K562 (cell line): ENCODE measurements around the gene FOXJ3. TPM values are rescaled to one million over a fixed set of nuclear protein-coding genes. Genes with fewer than 3 reads are reported as not detected.

Source experiments
- ATAC-seq: fragments of 200-7000 bp; cut with Tn5 transposase; 3 replicates; pipeline ENCODE4 v1.9.1; 2020; ENCODE audit warnings: moderate library complexity
- BruUV-seq: library from RNA; stranded (reverse); fragments of 400-500 nt; replicated peaks from 2 replicates; lab custom pipeline; 2021; lab: Mats Ljungman, UMichigan
- CTCF ChIA-PET: fragments of 300-600 bp; formaldehyde crosslinking; extraction: SDS; loops from one replicate; lab custom pipeline; 2021; ENCODE audit warnings: low intra/inter-chr PET ratio; lab: Yijun Ruan, JAX
- POLR2A ChIA-PET: fragments of 300-600, 350-650 bp; sonication (Branson Sonifier 250); formaldehyde crosslinking; extraction: SDS; loops from one replicate; lab custom pipeline; 2021; ENCODE audit warnings: antibody characterized with exemption, inconsistent platforms; lab: Yijun Ruan, JAX
- DNase-seq, 4 experiments: peaks; one replicate each; pipeline versions ENCODE4 v3.0.0 to v3.0.0-alpha.2; 2011 to 2018; ENCODE audit warnings: low spot score in 3 of 4, mixed read lengths in 3 of 4; ENCODE audit errors: extremely low read depth in 1 of 4
- FAIRE-seq: peaks from 2 replicates; lab custom pipeline; 2011; peaks lifted over from hg19 to GRCh38; lab: Jason Lieb, UNC
- H2AFZ ChIP-seq: 2 replicates; pipeline ENCODE4 v1.6.0; 2011; ENCODE audit warnings: low read depth, low read length, control low read depth, inconsistent platforms
- H3K27ac ChIP-seq: fragments of 200-600 bp; 3 replicates; pipeline ENCODE4 v1.8.0; 2011; ENCODE audit warnings: low read depth, mild to moderate bottlenecking, control low read depth, inconsistent platforms, low read length, moderate library complexity, mixed read lengths; ENCODE audit errors: extremely low read depth
- H3K27me3 ChIP-seq, 2 experiments: fragments of 300-600 bp in 1 of 2; 2 replicates in 1 of 2; 3 replicates in 1 of 2; pipeline versions ENCODE4 v1.6.0 to v1.8.0; 2011; ENCODE audit warnings: inconsistent platforms in 2 of 2, low read length in 2 of 2, mild to moderate bottlenecking in 1 of 2, mixed read lengths in 1 of 2, moderate library complexity in 1 of 2; ENCODE audit not compliant: control insufficient read depth in 2 of 2, insufficient read depth in 2 of 2
- H3K36me3 ChIP-seq: fragments of 300-600 bp; 3 replicates; pipeline ENCODE4 v1.8.0; 2011; ENCODE audit warnings: mild to moderate bottlenecking, low read length, inconsistent platforms; ENCODE audit not compliant: control insufficient read depth, insufficient read depth
- H3K4me1 ChIP-seq, 2 experiments: fragments of 200-600 bp in 1 of 2; replicated peaks in 1 of 2; 2 replicates in 1 of 2; 3 replicates in 1 of 2; pipeline versions ENCODE4 v1.5.1 to v1.8.0; 2011; ENCODE audit warnings: inconsistent platforms in 2 of 2, low read length in 2 of 2, mild to moderate bottlenecking in 1 of 2, mixed read lengths in 1 of 2, moderate library complexity in 1 of 2; ENCODE audit not compliant: control insufficient read depth in 2 of 2, insufficient read depth in 2 of 2
- H3K4me2 ChIP-seq: 2 replicates; pipeline ENCODE4 v1.6.1; 2011; ENCODE audit warnings: low read length, control low read depth, inconsistent platforms, mixed read lengths; ENCODE audit not compliant: insufficient read depth
- H3K4me3 ChIP-seq: fragments of 200-600 bp; sonication (generic), shearing (Covaris generic); 2 replicates; pipeline ENCODE4 v1.5.1; 2016; ENCODE audit warnings: control low read depth, inconsistent platforms
- H3K79me2 ChIP-seq: fragments of 200-600 bp; 3 replicates; pipeline ENCODE4 v1.8.0; 2011; ENCODE audit warnings: low read length, inconsistent platforms; ENCODE audit not compliant: control insufficient read depth, insufficient read depth
- H3K9ac ChIP-seq, 2 experiments: 2 replicates each; pipeline versions ENCODE4 v1.6.0 to v1.6.1; 2011; ENCODE audit warnings: low read depth in 2 of 2, low read length in 2 of 2, control low read depth in 1 of 2, inconsistent platforms in 1 of 2, mild to moderate bottlenecking in 1 of 2, mixed read lengths in 1 of 2; ENCODE audit not compliant: insufficient read depth in 1 of 2
- H3K9me1 ChIP-seq: one replicate; pipeline ENCODE4 v1.6.0; 2011; ENCODE audit warnings: inconsistent platforms, mild to moderate bottlenecking, low read length, moderate library complexity; ENCODE audit not compliant: control insufficient read depth, insufficient read depth
- H3K9me3 ChIP-seq: replicated peaks from 2 replicates; pipeline ENCODE4 v1.5.1; 2011; ENCODE audit warnings: low read depth, low read length, inconsistent platforms; ENCODE audit not compliant: control insufficient read depth, insufficient read depth
- H4K20me1 ChIP-seq: replicated peaks from 2 replicates; pipeline ENCODE4 v1.6.1; 2011; ENCODE audit warnings: low read length, inconsistent platforms, mixed read lengths; ENCODE audit not compliant: control insufficient read depth, insufficient read depth
- BHLHE40 ChIP-seq: IDR thresholded peaks from 2 replicates; pipeline ENCODE4 v1.6.1; 2011; ENCODE audit warnings: low read length, improper control_type of control experiment
- CEBPZ ChIP-seq: fragments of 150-350 bp; IDR thresholded peaks from 2 replicates; pipeline ENCODE4 v1.6.1; 2014; ENCODE audit warnings: low read depth, mild to moderate bottlenecking, low read length, borderline replicate concordance
- HLTF ChIP-seq: fragments of 450-650 bp; IDR thresholded peaks from 2 replicates; pipeline ENCODE4 v1.6.1; 2016
- HMBOX1 ChIP-seq: sonication (generic); IDR thresholded peaks from 2 replicates; pipeline ENCODE4 v1.6.1; 2016
- HNRNPLL ChIP-seq: fragments of 200-400 bp; formaldehyde crosslinking; IDR thresholded peaks from 2 replicates; pipeline ENCODE4 v1.6.1; 2017; ENCODE audit warnings: low read length, low read depth, mild to moderate bottlenecking; ENCODE audit not compliant: poor library complexity, severe bottlenecking
- L3MBTL2 ChIP-seq: fragments of 450-650 bp; IDR thresholded peaks from 2 replicates; pipeline ENCODE4 v1.6.1; 2016; ENCODE audit warnings: mild to moderate bottlenecking, moderate library complexity
- PATZ1 ChIP-seq: fragments of 250-450 bp; sonication (Bioruptor Pico); IDR thresholded peaks from 2 replicates; pipeline ENCODE4 v1.5.0; 2020; ENCODE audit warnings: mild to moderate bottlenecking, borderline replicate concordance
- POU5F1 ChIP-seq: fragments of 150-350 bp; IDR thresholded peaks from 2 replicates; pipeline ENCODE4 v1.6.1; 2014; ENCODE audit warnings: borderline replicate concordance, low read length, low read depth, mild to moderate bottlenecking; ENCODE audit not compliant: partially characterized antibody
- RBM14 ChIP-seq: fragments of 200-400 bp; formaldehyde crosslinking; IDR thresholded peaks from 2 replicates; pipeline ENCODE4 v1.6.1; 2018; ENCODE audit warnings: low read depth, mild to moderate bottlenecking, low read length, moderate library complexity, borderline replicate concordance; ENCODE audit not compliant: insufficient read depth
- SMAD3 ChIP-seq: fragments of 450-650 bp; formaldehyde crosslinking; conservative IDR thresholded peaks from 2 replicates; pipeline ENCODE4 v1.4.0; 2020; ENCODE audit warnings: mild to moderate bottlenecking
- SNAPC5 ChIP-seq: fragments of 250-450 bp; sonication (Bioruptor Pico); IDR thresholded peaks from 2 replicates; pipeline ENCODE4 v1.8.0; 2021; ENCODE audit warnings: moderate library complexity, mild to moderate bottlenecking, inconsistent platforms
- ZNF280A ChIP-seq: fragments of 450-650 bp; IDR thresholded peaks from 2 replicates; pipeline ENCODE4 v1.6.1; 2018; ENCODE audit warnings: mild to moderate bottlenecking, low read depth; ENCODE audit not compliant: partially characterized antibody
- ZNF324 ChIP-seq: fragments of 250-450 bp; sonication (Bioruptor Pico); IDR thresholded peaks from 2 replicates; pipeline ENCODE4 v1.4.0; 2020; ENCODE audit warnings: mild to moderate bottlenecking
- WGBS: fragments of 100-300 bp; shearing (Covaris generic); methylation state at CpG from one replicate; pipeline ENCODE4 v1.1.6; 2016; ENCODE audit warnings: low coverage, mixed read lengths; ENCODE audit not compliant: insufficient coverage; ENCODE audit errors: missing lambda C conversion rate; 5-methylcytosine and 5-hydroxymethylcytosine counted together
- in situ Hi-C: fragments of 300-500 bp; cut with MboI; formaldehyde crosslinking; loops from 4 replicates; pipeline ENCODE4 v1.15.0; 2018; ENCODE audit warnings: inconsistent platforms, mixed read lengths
- intact Hi-C: fragments of 100-400 bp; cut with micrococcal nuclease; formaldehyde crosslinking; loops from 2 replicates; pipeline ENCODE4 v1.14.2; 2022
- polyA plus RNA-seq, 8 experiments: library from polyadenylated mRNA; depleted of rRNA in 4 of 8; stranded (reverse) in 5 of 8; unstranded in 3 of 8; fragments of >200 nt; fragmentation: Nextera tagmentation in 2 of 8; fragmentation: Illumina TruSeq in 1 of 8; extraction: Ambion mirVana in 2 of 8; extraction: Trizol in 1 of 8; gene quantifications; 2 replicates each; pipeline versions ENCODE4 v1.2.1 to v1.2.3, GENCODE V29; 2011 to 2014; ENCODE audit warnings: inconsistent platforms in 1 of 8, missing spikeins in 1 of 8
- total RNA-seq, 7 experiments: library from RNA; depleted of rRNA in 6 of 7; stranded (reverse); fragments of >200 nt in 6 of 7; fragmentation: Illumina TruSeq in 2 of 7; extraction: Trizol in 2 of 7; gene quantifications; 2 replicates each; pipeline versions ENCODE4 v1.2.1 to v1.2.3, GENCODE V29; 2011 to 2021; ENCODE audit warnings: low replicate concordance in 1 of 7

The FOXJ3 gene
- total and polyA plus RNA-seq, 9 of the 15 experiments (the other 6 are each of a cell fraction or from before 2014, with no cell fraction given): 8.7 to 35.3 (median 23.4) TPM

GRCh38 chr1:42264511-42265190 lies 70.4 kb downstream of the FOXJ3 start:
- intact Hi-C loops (no loop called here), in situ Hi-C loops (no loop called here)
- CTCF ChIA-PET: no interaction called here
- POLR2A ChIA-PET: interaction anchor here (1.1 to 1.9 kb wide), 3 partner anchors 9 to 30 kb away, joined by 3 to 10 read pairs (median 6); no protein-coding TSS in a partner anchor
- Histone ChIP-seq H3K9me3 (no peaks in the 10 kb centered on the region), H3K27me3 (no peaks in the 10 kb centered on the region), H3K4me3 (no peak overlapping the region), H3K79me2 (peaks cover 80% of the 10 kb centered on the region), H3K36me3 (peaks cover 34% of the 10 kb centered on the region), H3K9me1 (no peaks in the 10 kb centered on the region), H3K4me2 (no peak overlapping the region), H4K20me1 (peaks cover 8% of the 10 kb centered on the region; the same call in 1 of the 2 replicates), H3K27ac (no peak overlapping the region), H3K9ac (no peak overlapping the region), H3K4me1 (peaks cover 2 to 19% of the 10 kb centered on the region in 2 experiments), H2AFZ (no peak overlapping the region)
- no TSS peak for BruUV-seq
- DNase-seq (peak in 1 of 4 experiments; percentile 16), FAIRE-seq (no peak), ATAC-seq (peak; percentile 58)
- WGBS: 43% methylated on average over 4 of the region's 4 CpGs
- no peak for TF ChIP-seq ZNF280A
- TF ChIP-seq SMAD3 (CRISPR knock-in tag): no peak
- TF ChIP-seq RBM14: no peak
- no peak for TF ChIP-seq PATZ1 (CRISPR knock-in tag)
- 0 out of 2 replicates have a peak, but pooled peaks have one; percentile 29 for TF ChIP-seq BHLHE40
- TF ChIP-seq CEBPZ: no peak
- no peak for TF ChIP-seq POU5F1
- TF ChIP-seq HLTF: no peak
- no peak for TF ChIP-seq ZNF324 (CRISPR knock-in tag)
- no peak for TF ChIP-seq SNAPC5
- TF ChIP-seq L3MBTL2: no peak
- TF ChIP-seq HMBOX1: 0 out of 2 replicates have a peak, but pooled peaks have one; percentile 28
- peak; percentile 41 for TF ChIP-seq HNRNPLL
